Anterior cingulate cortex (tissue), 58 donors: Measurements from ENCODE around the gene HECA.
A peak's percentile ranks its signal among the peaks of the same experiment; 100 is the strongest.
"Not testable (repeated sequence)": the region's sequence is repeated elsewhere in the genome, so short reads cannot be mapped to it uniquely, and the experiment has no call there.

Experiments used
- DNase-seq, 58 donors: peaks; one replicate each; lab custom pipeline; 2025; lab: John Stamatoyannopoulos, UW

HECA gene

GRCh38 chr6:139189665-139190064, 54.8 kb downstream of the HECA start:
- no peak for DNase-seq

DNA sequence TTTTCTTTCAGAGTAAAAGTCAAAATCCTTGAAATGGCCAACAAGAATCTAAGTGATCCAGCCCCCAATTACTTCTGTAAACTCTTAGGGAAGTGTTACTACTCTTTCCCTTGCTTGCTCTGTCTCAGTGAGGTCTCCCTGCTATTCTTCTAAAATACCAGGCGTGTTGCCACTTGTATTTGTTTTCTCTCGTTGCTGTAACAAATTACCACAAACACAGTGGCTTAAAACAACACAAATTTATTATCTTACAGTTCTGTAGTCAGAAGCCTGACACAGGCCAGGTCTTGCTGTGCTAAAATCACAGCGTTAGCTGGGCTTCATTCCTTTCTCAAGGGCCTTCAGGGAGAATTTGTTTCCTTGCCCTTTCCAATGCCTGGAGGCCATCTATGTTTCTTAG, 59.9 kb downstream of the HECA start:
- no peak for DNase-seq

- DNase-seq: no peak
Measured at GRCh38 chr6:139198529-139199288, 63.8 kb downstream of the HECA start.

GRCh38 chr6:139201378-139201777, 66.5 kb downstream of the HECA start:
- no peak for DNase-seq

DNA sequence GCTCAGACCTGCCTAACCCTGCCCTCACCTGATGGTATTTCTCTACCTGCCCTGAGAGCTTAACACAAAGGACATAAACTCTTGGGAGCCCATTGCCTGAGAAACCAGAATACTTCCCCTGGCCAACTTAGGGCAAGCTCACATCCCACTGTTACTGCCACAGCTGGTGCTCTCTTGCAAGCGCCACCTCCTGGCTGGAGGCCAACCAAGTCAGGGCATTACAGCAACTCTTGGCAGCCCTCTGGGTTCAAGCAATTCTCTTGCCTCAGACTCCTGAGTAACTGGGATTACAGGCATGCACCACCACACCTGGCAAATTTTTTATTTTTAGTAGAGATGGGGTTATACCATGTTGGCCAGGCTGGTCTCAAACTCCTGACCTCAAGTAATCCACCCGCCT, 70.1 kb downstream of the HECA start:
- no peak for DNase-seq

- DNase-seq: no peak
Measured at GRCh38 chr6:139205843-139206242, 71.0 kb downstream of the HECA start.

- DNase-seq: not testable (repeated sequence)
Measured at GRCh38 chr6:139210766-139211165, 75.9 kb downstream of the HECA start.

DNA sequence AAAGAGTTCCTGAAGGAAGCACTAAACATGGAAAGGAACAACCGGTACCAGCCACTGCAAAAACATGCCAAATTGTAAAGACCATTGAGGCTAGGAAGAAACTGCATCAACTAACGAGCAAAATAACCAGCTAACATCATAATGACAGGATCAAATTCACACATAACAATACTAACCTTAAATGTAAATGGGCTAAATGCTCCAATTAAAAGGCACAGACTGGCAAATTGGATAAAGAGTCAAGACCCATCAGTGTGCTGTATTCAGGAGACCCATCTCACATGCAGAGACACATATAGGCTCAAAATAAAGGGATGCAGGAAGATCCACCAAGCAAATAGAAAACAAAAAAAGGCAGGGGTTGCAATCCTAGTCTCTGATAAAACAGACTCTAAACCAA, 77.6 kb downstream of the HECA start:
- not testable (repeated sequence) for DNase-seq

DNA sequence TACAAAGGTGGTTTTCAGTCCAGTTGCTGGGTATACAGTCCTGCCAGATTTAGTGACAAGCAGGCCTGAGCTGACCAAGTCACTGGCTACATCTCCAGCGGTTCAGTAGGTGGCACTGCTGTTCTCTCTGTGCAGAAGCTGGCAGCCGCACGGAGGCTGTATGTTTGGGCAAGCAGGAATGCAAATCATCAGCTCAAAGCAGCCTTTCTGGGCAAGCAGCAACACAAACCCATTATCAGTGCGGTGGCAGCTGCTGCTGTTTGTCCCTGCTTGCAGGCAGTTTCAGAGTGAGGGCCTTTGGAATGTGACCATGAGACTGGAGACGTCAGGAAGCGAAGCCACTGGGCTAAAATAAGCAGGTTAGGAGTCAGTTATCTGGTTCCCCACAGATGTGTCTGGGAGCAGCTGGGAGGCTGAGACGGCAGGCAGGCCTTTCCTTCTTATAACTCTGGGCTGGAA, 84.4 kb downstream of the HECA start:
- peak; percentile 15 to 89 (median 74) for DNase-seq

DNA sequence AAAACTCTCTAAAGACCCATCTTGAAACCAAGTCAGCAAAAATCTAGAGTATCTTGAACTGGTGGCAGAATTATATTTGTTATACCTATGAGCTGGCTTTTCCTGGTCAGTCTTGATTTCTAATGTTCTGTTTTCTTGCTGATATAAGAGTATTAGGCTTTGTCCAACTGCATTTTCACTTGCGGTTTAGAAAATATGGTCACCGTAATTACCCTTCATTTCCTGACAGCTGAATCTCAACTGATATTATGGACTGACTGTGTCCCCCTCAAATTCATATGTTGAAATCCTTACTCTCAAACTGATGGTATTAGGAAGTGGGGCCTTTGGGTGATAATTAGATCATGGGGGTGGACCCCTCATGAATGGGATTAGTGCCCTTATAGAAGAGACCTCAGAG, 84.9 kb downstream of the HECA start:
- no peak for DNase-seq

GRCh38 chr6:139228387-139228786, 93.5 kb downstream of the HECA start:
- DNase-seq: not testable (repeated sequence)
